ENCODE data around the gene NRP1. TPM values are rescaled to one million over a fixed set of nuclear protein-coding genes. Genes with fewer than 3 reads are reported as not detected.

The NRP1 gene
- total RNA-seq, 2 donors from 2014 or later: 12.3 to 26.5 TPM

- DNase-seq: no peak
- no peak for ATAC-seq
- intact Hi-C loops (cut with DNase I, micrococcal nuclease): no loop called here
Observed at GRCh38 chr10:33186150-33186549, 148.3 kb downstream of the NRP1 start.

GRCh38 chr10:33183655-33184054 is 150.8 kb downstream of the NRP1 start:
- no peak for DNase-seq
- intact Hi-C loops (cut with DNase I, micrococcal nuclease): no loop called here

GRCh38 chr10:33180921-33181320 is 153.5 kb downstream of the NRP1 start:
- ATAC-seq (no peak), DNase-seq (no peak)
- intact Hi-C loops (cut with DNase I, micrococcal nuclease): no loop called here

More at GRCh38 chr10:33183655-33184054, 150.8 kb downstream of the NRP1 start:
- no peak for ATAC-seq

GRCh38 chr10:33180390-33180789 is 154.1 kb downstream of the NRP1 start:
- ATAC-seq (no peak), DNase-seq (no peak)
- intact Hi-C loops (cut with DNase I, micrococcal nuclease): no loop called here

- ATAC-seq (no peak), DNase-seq (no peak)
- intact Hi-C loops (cut with DNase I, micrococcal nuclease): no loop called here
Observed at GRCh38 chr10:33179067-33179466, 155.4 kb downstream of the NRP1 start.

- intact Hi-C loops (cut with DNase I, micrococcal nuclease): no loop called here
- ATAC-seq: no peak
Observed at GRCh38 chr10:33178026-33178755, 156.3 kb downstream of the NRP1 start.

GRCh38 chr10:33176688-33177087 is 157.8 kb downstream of the NRP1 start:
- ATAC-seq: no peak
- intact Hi-C loops (cut with DNase I, micrococcal nuclease): no loop called here

More at GRCh38 chr10:33178026-33178755, 156.3 kb downstream of the NRP1 start:
- DNase-seq: no peak

GRCh38 chr10:33174674-33175434 is 159.6 kb downstream of the NRP1 start:
- intact Hi-C loops (cut with DNase I, micrococcal nuclease): no loop called here
- ATAC-seq (no peak), DNase-seq (no peak)

More at GRCh38 chr10:33176688-33177087, 157.8 kb downstream of the NRP1 start:
- DNase-seq: no peak

GRCh38 chr10:33165911-33166310 is 168.6 kb downstream of the NRP1 start:
- DNase-seq: no peak
- intact Hi-C loops (cut with DNase I, micrococcal nuclease): no loop called here

GRCh38 chr10:33164060-33164709 is 170.3 kb downstream of the NRP1 start:
- ATAC-seq (no peak), DNase-seq (no peak)
- intact Hi-C loops (cut with DNase I, micrococcal nuclease): no loop called here

More at GRCh38 chr10:33165911-33166310, 168.6 kb downstream of the NRP1 start:
- no peak for ATAC-seq

GRCh38 chr10:33162248-33162575 is 172.3 kb downstream of the NRP1 start:
- DNase-seq (no peak), ATAC-seq (no peak)
- intact Hi-C loops (cut with DNase I, micrococcal nuclease): no loop called here

- ATAC-seq (no peak), DNase-seq (no peak)
- intact Hi-C loops (cut with DNase I, micrococcal nuclease): no loop called here
Observed at GRCh38 chr10:33161550-33162247, 172.8 kb downstream of the NRP1 start.

- DNase-seq (no peak), ATAC-seq (no peak)
- intact Hi-C loops (cut with DNase I, micrococcal nuclease): no loop called here
Observed at GRCh38 chr10:33160151-33160550, 174.3 kb downstream of the NRP1 start.

GRCh38 chr10:33157103-33157502 is 177.4 kb downstream of the NRP1 start:
- intact Hi-C loops (cut with DNase I, micrococcal nuclease): no loop called here
- ATAC-seq (no peak), DNase-seq (no peak)

GRCh38 chr10:33155720-33156638 is 178.5 kb downstream of the NRP1 start:
- intact Hi-C loops (cut with DNase I, micrococcal nuclease): no loop called here
- peak; percentile 71 for ATAC-seq
- no peak for DNase-seq

GRCh38 chr10:33154590-33154989 is 179.9 kb downstream of the NRP1 start:
- ATAC-seq (no peak), DNase-seq (no peak)
- intact Hi-C loops (cut with DNase I, micrococcal nuclease): no loop called here

GRCh38 chr10:33153968-33154327 is 180.5 kb downstream of the NRP1 start:
- intact Hi-C loops (cut with DNase I, micrococcal nuclease): no loop called here
- DNase-seq: no peak
- no peak for ATAC-seq

- no peak for ATAC-seq
- DNase-seq: no peak
- intact Hi-C loops (cut with DNase I, micrococcal nuclease): no loop called here
Observed at GRCh38 chr10:33153251-33153967, 181.1 kb downstream of the NRP1 start.

All from left colon (tissue), 2 donors.